Tibial nerve (tissue), 4 donors: ENCODE data around the gene NCSTN. TPM values are rescaled to one million over a fixed set of nuclear protein-coding genes. Genes with fewer than 3 reads are reported as not detected.

Experiments used
- DNase-seq, 2 donors: peaks; one replicate each; pipeline ENCODE4 v3.0.0-alpha.2; 2019; ENCODE audit warnings: low spot score in 2 of 2
- H3K27ac ChIP-seq, 4 donors: fragments of 200-600 bp; sonication (generic) in 3 of 4; one replicate each; pipeline ENCODE4 v1.5.1; 2017 to 2019; ENCODE audit warnings: mild to moderate bottlenecking in 1 of 4
- H3K27me3 ChIP-seq, 2 donors: fragments of 200-600 bp; sonication (generic) in 1 of 2; one replicate each; pipeline versions ENCODE4 v1.5.1 to v1.6.0; 2017 to 2019
- H3K36me3 ChIP-seq, 3 donors: fragments of 200-600 bp; sonication (generic); one replicate each; pipeline ENCODE4 v1.5.1; 2018 to 2019
- H3K4me1 ChIP-seq, 4 donors: fragments of 200-600 bp; sonication (generic) in 3 of 4; one replicate each; pipeline ENCODE4 v1.5.1; 2017 to 2019
- H3K4me3 ChIP-seq, 4 donors: fragments of 200-600 bp; sonication (generic) in 3 of 4; one replicate each; pipeline ENCODE4 v1.5.1; 2017 to 2019; ENCODE audit warnings: mild to moderate bottlenecking in 1 of 4, moderate library complexity in 1 of 4
- H3K9me3 ChIP-seq, 4 donors: fragments of 200-600 bp; sonication (generic) in 3 of 4; one replicate each; pipeline ENCODE4 v1.5.1; 2017 to 2019
- CTCF ChIP-seq, 5 experiments: fragments of 200-600 bp in 3 of 5; fragments of 450-650 bp in 2 of 5; sonication (generic) in 3 of 5; IDR thresholded peaks; one replicate each; pipeline ENCODE4 v1.5.1; 2016 to 2019; ENCODE audit warnings: antibody characterized with exemption in 5 of 5, mild to moderate bottlenecking in 3 of 5, moderate library complexity in 2 of 5
- EP300 ChIP-seq, 2 donors: sonication (generic); formaldehyde crosslinking; IDR thresholded peaks; one replicate each; pipeline ENCODE4 v1.6.1; 2017; ENCODE audit warnings: antibody characterized with exemption in 2 of 2, mild to moderate bottlenecking in 1 of 2
- POLR2A ChIP-seq, 2 donors: fragments of 450-650 bp; IDR thresholded peaks; one replicate each; pipeline ENCODE4 v1.6.1; 2017; ENCODE audit warnings: antibody characterized with exemption in 2 of 2, mild to moderate bottlenecking in 2 of 2, moderate library complexity in 2 of 2
- WGBS, 2 donors: methylation state at CpG; one replicate each; pipeline ENCODE4 v1.1.5; 2018; 5-methylcytosine and 5-hydroxymethylcytosine counted together
- small RNA-seq: library from RNA; depleted of rRNA; stranded (forward); fragments of <200 nt; gene quantifications from one replicate; pipeline ENCODE3, GENCODE V24; 2016
- total RNA-seq, 4 donors: library from RNA; depleted of rRNA; stranded (reverse); fragments of >200 nt; gene quantifications; one replicate each; pipeline ENCODE4 v1.1.0, GENCODE V29; 2016

NCSTN gene
- total RNA-seq, 4 donors from 2014 or later, result 60.6 to 85.5 (median 73.0) TPM

- Histone ChIP-seq H3K27ac (no peak overlapping the region), H3K36me3 (peaks cover 0 to 3% (median 0%) of the 10 kb centered on the region in 3 donors), H3K4me1 (peaks cover 0 to 34% (median 0%) of the 10 kb centered on the region in 4 donors), H3K27me3 (no peaks in the 10 kb centered on the region), H3K9me3 (no peaks in the 10 kb centered on the region), H3K4me3 (no peak overlapping the region)
- 80 to 83% methylated on average over 15 of the region's 15 CpGs for WGBS, 2 donors
- TF ChIP-seq EP300 (IDR thresholded peaks at IDR 0.05) (no peak), POLR2A (IDR thresholded peaks at IDR 0.05) (no peak), CTCF (IDR thresholded peaks at IDR 0.05) (no peak)
- no peak for DNase-seq
Measured at GRCh38 chr1:160406131-160406968, 63.2 kb downstream of the NCSTN start.

GRCh38 chr1:160407839-160408801 is 64.9 kb downstream of the NCSTN start:
- 89 to 91% methylated on average over 10 to 12 of the region's 12 CpGs for WGBS, 2 donors
- Histone ChIP-seq H3K27me3 (no peaks in the 10 kb centered on the region), H3K27ac (no peak overlapping the region), H3K9me3 (no peaks in the 10 kb centered on the region), H3K4me3 (no peak overlapping the region), H3K4me1 (peaks cover 0 to 22% (median 0%) of the 10 kb centered on the region in 4 donors), H3K36me3 (peaks cover 0 to 3% (median 0%) of the 10 kb centered on the region in 3 donors)
- TF ChIP-seq CTCF (IDR thresholded peaks at IDR 0.05) (no peak), POLR2A (IDR thresholded peaks at IDR 0.05) (no peak), EP300 (IDR thresholded peaks at IDR 0.05) (no peak)
- no peak for DNase-seq

Small RNA genes within 50 kb of the gene (small RNA-seq; reads per million reads assigned to genes)
- gene RF00019, result not detected
- not detected for gene RNU4-42P

Other genes starting within 250 kb of the NCSTN start
- gene IGSF8, start 244.8 kb upstream of the NCSTN start, total RNA-seq, result 10 to 100 TPM; 42.6 to 73.9 (median 50.7) TPM
- 100 to 1,000 TPM; 173 to 211 (median 201) TPM for gene ATP1A2, start 227.6 kb upstream of the NCSTN start, total RNA-seq
- gene ATP1A4, start 191.8 kb upstream of the NCSTN start, total RNA-seq, result 1 to 10 TPM in 3 of 4 donors, under 1 TPM in 1; 0.90 to 5.0 (median 2.1) TPM
- 1 to 10 TPM in 1 of 4 donors, under 1 TPM in 1, not detected in 2; 0.98 to 1.7 TPM for gene CASQ1, start 152.8 kb upstream of the NCSTN start, total RNA-seq
- gene PEA15, start 138.0 kb upstream of the NCSTN start, total RNA-seq, result 100 to 1,000 TPM; 144 to 154 (median 147) TPM
- gene DCAF8, start 80.8 kb upstream of the NCSTN start, total RNA-seq, result 100 to 1,000 TPM; 126 to 186 (median 172) TPM
- gene PEX19, start 58.2 kb upstream of the NCSTN start, total RNA-seq, result 10 to 100 TPM; 66.6 to 85.9 (median 71.6) TPM
- 100 to 1,000 TPM in 3 of 4 donors, 10 to 100 TPM in 1; 92.2 to 127 (median 112) TPM for gene COPA, start 133 bp upstream of the NCSTN start, total RNA-seq
- not detected for gene NHLH1, start 23.7 kb downstream of the NCSTN start, total RNA-seq
- gene VANGL2, start 57.2 kb downstream of the NCSTN start, total RNA-seq, result 1 to 10 TPM in 3 of 4 donors, under 1 TPM in 1; 0.84 to 2.0 (median 1.4) TPM
- 1 to 10 TPM in 1 of 4 donors, under 1 TPM in 3; 0.20 to 1.5 (median 0.46) TPM for gene SLAMF6, start 179.9 kb downstream of the NCSTN start, total RNA-seq
- gene CD84, start 236.1 kb downstream of the NCSTN start, total RNA-seq, result 10 to 100 TPM in 1 of 4 donors, 1 to 10 TPM in 3; 2.4 to 12.0 (median 6.2) TPM